Posterior cingulate gyrus (tissue), 11 donors: ENCODE data around the gene FKBP10.
"Not testable (repeated sequence)": the region's sequence is repeated elsewhere in the genome, so short reads cannot be mapped to it uniquely, and the experiment has no call there.

Source experiments
- DNase-seq, 10 donors: peaks; one replicate each; pipeline versions ENCODE4 v3.0.0 to v3.0.0-alpha.2; 2020 to 2021; ENCODE audit warnings: mixed read lengths in 3 of 10
- intact Hi-C: fragments of 100-400 bp; cut with DNase I; formaldehyde crosslinking; loops from one replicate; pipeline ENCODE4 v1.15.1; 2023

The FKBP10 gene

DNA sequence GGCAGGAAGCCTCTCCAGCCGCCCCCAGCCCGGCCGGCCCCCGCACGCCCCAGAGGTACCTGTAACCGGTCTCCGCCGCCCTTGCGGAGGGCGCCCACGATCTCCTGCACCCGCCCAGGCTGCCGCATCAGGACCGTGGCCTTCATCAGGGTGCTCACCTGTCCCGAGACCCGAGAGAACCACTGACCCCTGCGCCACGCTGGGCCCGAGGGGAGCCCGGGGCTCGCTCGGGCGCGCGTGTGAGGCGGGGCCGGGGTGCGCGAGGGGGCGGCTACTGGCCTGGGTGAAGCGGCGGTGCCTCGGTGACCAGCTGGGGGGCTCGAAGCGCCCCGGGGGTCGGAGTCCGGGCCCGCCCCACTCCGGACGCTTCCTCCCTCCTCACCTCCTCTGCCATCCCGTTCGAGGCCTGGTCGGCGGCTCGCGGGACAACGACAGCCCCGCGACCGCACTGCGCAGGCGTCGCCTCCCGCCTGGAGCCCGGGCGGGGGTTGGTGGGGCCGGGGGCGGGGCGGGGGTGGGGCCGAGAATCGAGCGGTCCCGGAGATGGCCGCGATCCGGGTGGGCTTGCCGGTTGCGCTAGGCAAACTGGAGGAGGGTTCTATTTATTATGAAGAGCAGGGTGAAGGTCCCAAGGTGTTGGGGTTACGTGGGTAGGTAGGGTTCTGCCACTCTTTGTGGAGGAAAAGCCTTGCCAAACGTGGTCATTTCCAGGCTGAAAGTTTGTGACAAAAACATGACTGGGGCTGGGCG, 23.2 kb downstream of the FKBP10 start, which contains the start of gene NT5C3B:
Gene NT5C3B (minus strand): TSS at position 433 of the 750 bp plus-strand sequence. CDS start 39 bp downstream, at position 394.
- peak; percentile 42 to 94 (median 64) for DNase-seq
- intact Hi-C loops: no loop called here

DNA sequence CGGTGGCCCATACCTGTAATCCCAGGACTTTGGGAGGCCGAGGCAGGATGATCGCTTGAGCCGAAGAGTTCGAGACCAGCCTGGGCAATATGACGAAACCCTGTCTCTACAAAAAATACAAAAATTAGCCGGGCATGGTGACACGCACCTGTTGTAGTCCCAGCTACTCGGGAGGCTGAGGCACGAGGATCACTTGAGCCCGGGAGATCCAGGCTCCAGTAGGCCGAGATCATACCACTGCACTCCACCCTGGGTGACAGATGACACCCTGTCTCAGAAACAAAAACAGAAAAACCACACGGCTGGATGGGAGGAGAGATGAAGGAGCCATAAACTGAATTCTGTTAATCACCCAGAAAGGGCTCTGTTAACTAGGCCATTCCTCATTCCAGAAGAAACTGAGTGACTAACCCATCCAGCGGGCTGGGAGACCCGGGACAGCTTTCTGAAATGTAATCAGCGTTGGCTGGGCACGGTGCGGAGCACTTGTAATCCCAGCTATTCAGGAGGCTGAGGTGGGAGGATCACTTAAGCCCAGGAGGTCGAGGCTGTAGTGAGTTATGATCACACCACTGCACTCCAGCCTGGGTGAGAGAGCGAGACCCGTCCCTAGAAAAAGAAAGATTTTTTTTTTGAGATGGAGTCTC, 23.9 kb downstream of the FKBP10 start:
- intact Hi-C loops: no loop called here
- peak in 1 of 10 donors; percentile 76 for DNase-seq

DNA sequence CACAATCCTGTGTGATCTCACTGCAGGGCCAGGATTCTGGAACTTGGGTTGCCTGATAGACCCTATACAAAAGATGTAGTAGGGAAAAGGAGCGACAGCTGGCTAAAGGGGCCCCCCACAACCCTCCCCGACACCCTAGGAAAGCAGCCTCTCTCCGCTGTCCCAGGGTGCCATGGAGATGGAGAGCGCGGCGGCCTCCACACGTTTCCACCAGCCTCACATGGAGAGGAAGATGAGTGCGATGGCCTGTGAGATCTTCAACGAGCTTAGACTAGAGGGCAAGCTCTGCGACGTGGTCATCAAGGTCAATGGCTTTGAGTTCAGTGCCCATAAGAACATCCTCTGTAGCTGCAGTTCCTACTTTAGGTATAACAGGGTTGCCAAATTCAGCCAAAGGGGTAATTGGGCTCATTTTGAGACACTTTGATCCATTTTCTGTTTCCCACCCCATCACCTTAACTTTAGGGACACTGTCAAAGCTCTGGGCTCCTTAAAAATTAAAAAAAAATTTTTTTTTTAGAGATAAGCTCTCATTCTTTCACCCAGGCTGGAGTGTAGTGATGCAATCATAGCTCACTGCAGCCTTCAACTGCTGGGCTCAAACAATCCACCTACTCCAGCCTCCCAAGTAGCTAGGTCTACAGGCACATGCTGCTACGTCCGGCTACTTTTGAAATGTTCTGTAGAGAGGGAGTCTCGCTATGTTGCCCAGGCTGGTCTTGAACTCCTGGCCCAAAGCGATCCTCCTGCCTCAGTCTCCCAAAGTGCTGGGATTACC, 25.1 kb downstream of the FKBP10 start, which contains the start of gene KLHL10:
Gene KLHL10 (plus strand): TSS at position 65 of the 778 bp plus-strand sequence. CDS start 108 bp downstream, at position 173.
- intact Hi-C loops: no loop called here
- peak in 1 of 10 donors; percentile 29 for DNase-seq

DNA sequence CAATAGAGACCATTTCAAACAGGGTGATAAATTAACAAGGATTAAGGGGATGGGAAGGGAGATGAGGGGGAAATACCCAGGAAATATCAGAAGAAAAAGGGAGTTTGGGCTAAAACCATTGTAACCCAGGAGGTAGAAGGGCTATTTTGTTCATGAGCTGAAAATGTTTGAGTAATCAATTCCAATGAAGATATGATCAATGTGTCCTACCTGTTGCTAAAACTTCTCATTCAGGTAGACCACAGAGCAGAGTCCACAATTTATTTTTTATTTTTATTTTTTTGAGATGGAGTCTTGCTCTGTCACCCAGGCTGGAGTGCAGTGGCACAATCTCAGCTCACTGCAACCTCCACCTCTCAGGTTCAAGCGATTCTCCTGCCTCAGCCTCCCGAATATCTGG, 26.6 kb downstream of the FKBP10 start:
- intact Hi-C loops: not testable (repeated sequence)

DNA sequence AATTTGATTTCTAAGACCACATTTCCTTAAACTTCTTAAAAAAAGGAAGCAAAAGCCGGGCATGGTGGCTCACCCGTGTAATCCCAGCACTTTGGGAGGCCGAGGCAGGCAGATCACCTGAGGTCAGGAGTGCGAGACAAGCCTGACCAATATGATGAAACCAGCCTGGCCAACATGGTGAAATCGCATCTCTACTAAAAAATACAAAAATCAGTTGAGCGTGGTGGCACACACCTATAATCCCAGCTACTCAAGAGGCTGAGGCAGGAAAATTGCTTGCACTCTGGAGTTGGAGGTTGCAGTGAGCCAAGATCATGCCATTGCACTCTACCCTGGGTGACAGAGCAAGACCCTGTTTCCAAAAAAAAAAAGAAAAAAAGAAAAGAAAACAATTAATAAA, 28.0 kb downstream of the FKBP10 start:
- DNase-seq, intact Hi-C loops: not testable (repeated sequence)

More for the DNA sequence above, 26.6 kb downstream of the FKBP10 start:
- not testable (repeated sequence) for DNase-seq

DNA sequence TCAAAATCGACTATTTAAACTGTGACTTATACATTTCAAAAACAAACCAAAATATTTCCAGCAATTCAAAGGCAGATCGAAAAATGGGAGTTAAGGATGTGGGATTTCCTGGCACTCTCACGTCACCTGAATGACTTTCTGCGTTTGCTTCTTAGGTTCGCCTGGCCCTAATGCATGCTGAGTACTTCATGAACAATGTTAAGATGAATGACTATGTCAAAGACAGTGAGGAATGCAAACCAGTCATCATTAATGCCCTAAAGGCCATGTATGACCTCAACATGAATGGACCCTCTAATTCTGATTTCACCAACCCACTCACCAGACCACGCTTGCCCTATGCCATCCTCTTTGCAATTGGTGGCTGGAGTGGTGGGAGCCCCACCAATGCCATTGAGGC, 32.2 kb downstream of the FKBP10 start:
- no peak for DNase-seq
- intact Hi-C loops: no loop called here

DNA sequence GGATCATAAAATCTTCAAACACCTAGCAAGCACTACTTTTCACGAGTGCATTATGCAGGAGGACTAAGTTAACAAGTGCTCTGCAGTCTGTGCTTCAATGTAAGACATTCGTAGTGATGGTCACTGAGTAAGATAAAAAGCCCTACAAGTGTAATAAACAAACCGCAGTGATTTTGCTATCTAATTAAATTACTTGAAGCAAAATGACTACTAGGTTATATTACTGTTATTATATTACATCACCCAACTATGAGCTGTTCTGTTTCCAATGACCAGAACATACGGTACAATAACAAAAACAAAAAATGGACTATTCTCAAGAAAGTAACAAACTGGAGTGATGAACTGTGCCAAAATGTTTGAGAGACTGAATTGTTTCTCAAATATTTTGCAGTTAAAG, 36.0 kb downstream of the FKBP10 start:
- no peak for DNase-seq
- intact Hi-C loops: no loop called here

DNA sequence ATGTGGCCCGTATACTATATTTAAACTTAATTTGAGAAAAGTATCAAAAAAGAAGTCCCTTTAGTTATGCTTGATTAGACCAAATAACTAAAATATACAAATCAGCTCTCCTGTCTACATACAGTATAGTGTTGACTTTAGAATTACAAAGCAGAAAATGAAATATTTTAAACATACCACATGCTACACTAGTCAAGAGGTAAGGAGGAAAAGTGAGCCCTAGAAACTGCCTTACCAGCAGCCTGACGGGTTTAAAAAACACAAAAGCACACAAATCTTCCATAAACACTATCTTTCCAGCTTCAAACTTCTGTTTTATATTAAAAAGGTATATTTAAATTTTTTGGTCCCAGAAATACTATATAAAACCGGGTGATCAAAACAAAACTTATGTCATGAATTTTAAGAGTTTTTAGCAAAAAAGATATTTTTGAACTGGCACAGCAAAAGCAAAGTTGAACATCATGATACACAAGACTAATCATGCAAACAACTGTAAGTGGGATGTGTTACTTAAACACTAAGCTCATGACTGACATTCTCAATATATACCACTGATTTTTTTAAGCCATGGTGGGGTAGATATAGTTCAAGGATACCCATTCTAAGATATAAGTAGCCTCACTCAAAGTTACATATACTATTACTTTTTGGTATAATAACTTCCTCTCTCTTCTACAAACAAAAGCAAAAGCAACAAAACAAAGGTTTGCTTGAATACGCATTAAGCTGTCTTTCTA, 36.6 kb downstream of the FKBP10 start:
- intact Hi-C loops: no loop called here
- DNase-seq: no peak

DNA sequence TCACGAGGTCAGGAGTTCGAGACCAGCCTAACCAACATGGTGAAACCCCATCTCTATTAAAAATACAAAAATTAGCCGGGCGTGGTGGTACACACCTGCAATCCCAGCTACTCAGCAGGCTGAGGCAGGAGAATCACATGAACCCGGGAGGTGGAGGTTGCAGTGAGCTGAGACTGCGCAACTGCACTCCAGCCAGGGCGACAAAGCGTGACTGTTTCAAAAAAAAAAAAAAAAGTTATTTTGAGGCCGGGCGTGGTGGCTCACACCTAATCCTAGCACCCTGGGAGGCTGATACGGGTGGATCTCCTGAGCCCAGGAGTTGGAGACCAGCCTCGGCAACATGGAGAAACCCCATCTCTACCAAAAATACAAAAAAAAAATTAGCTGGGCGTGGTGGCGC, 38.6 kb downstream of the FKBP10 start:
- DNase-seq, intact Hi-C loops: not testable (repeated sequence)

DNA sequence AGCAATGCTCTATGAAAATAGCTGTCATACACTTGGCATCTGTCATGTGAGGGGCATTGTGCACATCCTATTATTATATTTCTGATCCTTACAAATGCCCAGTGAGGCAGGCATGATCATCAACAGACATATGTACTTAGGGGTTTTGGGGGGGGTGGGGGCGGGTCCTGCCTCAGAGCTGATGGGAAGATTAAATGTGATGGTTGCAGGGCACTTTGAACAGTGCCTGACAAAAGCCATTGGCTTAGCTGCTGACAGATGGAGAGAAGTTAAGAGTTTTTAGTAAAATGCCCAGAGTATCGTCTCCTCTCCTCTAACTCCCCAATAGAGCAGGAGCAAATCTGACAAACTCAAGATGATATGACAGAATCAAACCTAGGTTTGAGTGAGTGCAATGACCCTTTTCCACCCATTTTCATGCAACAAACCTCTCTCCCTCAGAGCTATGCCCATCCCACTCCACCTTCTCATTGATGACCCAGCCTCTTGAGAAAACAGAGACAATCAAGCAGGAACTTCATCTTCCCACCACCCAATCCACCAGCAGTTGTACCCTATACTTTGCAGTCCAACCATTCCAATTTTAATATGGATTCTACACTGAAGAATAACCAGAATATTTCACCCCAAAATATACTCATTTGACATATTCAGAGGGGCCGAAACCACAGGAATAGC, 47.6 kb downstream of the FKBP10 start:
- no peak for DNase-seq
- intact Hi-C loops: loop anchor here (5.0 kb wide), 1 partner anchor 57 kb away; the partner anchor contains the start of gene ACLY

DNA sequence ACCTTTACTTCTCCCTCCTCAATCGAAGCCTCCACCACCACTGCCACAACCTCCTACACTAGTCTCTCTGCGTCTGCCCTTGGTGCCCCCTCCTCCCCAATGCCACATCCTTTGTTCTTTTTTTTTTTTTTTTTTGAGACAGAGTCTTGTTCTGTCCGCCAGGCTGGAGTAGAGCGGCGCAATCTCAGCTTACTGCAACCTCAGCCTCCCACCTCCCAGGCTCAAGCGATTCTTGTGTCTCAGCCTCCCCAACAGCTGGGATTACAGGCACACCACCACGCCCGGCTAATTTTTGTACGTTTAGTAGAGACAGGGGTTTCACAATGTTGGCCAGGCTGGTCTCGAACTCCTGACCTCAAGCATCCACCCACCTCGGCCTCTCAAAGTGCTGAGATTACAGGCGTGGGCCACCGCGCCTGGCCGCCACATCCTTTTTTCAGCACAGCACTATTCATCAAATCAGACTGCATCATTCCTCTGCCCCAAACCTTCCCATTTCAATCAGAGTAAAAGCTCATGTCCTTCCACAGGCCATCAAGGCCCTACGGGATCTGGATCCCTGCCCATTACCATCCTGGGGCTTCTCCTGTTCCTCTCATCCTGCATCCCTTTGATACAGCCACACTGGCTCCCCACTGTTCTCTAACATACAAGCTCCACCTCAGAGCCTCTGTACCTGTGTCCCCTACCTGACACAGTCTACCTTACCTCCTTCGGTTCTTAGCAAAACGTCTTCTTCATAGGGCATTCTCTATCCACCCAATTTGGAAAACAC, 50.5 kb downstream of the FKBP10 start:
- DNase-seq: peak in 1 of 10 donors; percentile 64
- intact Hi-C loops: loop anchor here (5.0 kb wide), 1 partner anchor 54 kb away; the partner anchor contains the start of gene ACLY

DNA sequence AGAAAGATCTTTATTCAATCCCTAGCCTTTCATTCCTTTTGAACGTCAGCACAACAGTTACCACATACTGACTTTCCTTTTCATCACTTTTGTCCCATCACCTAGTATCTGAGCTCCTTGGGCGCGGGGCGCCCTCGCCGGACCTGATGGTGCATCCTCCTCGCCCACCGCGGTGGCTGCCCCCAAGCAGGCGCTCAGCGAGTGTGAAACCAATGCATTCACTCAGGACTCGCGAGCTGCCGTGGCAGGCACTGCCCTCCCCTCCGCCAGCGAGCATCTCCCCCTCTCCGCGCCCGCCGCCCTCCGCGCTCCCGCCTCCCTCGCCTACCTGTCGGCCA, 51.7 kb downstream of the FKBP10 start:
- peak in 5 of 10 donors; percentile 39 to 95 (median 92) for DNase-seq
- intact Hi-C loops: loop anchor here (5.0 kb wide), 1 partner anchor 53 kb away; the partner anchor contains the start of gene ACLY

DNA sequence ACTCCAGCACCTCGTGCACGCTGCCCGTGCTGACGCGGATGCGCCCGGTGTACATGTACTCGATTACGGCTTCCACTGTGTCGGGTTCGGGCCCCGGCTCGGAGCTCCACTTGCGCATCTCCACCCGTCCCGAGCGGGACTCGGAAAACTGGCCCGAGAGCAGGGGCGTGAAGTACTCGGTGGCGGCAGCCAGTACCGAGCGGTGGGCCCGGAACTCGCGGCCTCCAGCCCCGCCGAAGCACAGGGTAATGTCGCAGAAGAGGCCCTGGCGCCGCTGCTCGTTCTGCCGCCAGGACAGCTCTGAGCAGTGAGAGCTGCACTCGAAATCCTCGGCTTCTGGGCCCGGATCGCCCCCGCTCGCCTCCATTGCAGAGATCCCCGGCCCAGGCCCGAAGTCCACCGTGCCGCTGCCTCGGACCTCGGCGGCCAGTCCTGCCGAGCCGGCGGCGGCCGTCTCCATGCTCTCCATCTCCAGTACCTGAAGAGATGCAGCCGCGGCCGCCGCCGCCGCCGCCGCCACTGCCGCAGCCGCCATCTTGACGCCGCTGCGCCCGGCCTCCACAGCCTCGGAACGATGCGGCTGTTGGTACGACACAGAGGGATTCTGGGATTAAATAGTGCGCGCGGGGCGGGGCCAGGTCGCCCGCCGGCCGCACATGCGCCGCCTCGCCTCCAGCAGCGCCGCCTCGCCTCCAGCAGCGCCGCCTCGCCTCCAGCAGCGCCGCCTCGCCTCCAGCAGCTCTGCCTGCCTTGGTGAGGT, 52.2 kb downstream of the FKBP10 start, which contains the start of gene KLHL11:
Gene KLHL11 (minus strand): TSS at position 588 of the 760 bp plus-strand sequence. CDS start 53 bp downstream, at position 535.
- intact Hi-C loops: loop anchor here (5.0 kb wide), 1 partner anchor 52 kb away; the partner anchor contains the start of gene ACLY
- DNase-seq: peak; percentile 85 to 99 (median 88)

DNA sequence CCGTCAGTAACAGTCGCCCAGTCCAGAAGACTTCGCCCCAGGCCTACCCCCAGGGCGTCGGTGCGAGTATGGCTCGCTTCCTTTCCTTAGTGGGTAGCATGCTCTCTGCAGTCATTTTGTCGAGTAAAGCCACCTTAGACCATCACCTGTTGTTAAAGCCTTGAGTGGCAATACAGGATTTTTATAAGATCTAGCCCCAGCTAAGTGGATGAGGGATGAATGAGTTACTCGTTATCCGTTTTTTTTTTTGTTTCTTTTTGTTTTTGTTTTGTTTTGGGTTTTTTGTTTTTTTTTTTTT, 52.7 kb downstream of the FKBP10 start:
- intact Hi-C loops: no loop called here

DNA sequence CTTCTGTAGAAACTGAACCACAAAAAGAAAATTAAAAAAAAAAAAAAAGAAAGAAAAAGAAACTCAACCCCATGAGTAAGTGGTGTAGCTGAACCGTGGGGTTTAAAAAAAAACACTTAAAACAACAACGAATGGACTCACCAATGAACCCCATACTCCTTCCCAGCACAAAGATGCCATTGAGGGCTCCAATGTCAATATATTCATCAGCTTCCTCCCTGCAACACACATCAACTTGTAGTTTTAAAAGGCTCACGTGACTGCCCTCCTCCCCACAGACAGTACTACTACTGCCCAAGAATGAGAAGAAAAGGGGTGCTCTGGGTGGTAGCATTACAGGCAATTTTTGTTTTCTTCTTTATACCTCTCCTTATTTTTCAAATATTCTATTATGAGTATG, 55.8 kb downstream of the FKBP10 start:
- intact Hi-C loops: no loop called here
- no peak for DNase-seq

More for the DNA sequence above, 52.7 kb downstream of the FKBP10 start:
- DNase-seq: no peak

DNA sequence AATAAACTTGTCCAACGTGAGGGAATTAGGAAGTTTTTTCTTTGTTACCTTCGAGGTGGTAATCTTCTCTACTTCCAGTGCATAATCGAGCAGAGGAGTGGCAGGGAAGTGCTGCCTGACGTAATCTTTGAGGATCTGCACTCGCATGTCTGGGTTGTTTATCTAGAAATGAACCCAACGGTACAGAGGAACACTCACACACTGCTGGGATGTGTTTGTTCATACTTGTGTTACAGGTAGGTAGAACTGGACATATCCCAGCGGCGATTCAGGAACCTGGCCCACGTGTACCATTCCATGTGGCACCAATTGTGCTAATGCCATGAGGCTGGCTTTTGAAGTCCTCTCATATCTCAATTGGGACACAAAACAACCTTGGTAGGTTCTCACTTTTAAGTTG, 56.6 kb downstream of the FKBP10 start:
- intact Hi-C loops: no loop called here
- no peak for DNase-seq

DNA sequence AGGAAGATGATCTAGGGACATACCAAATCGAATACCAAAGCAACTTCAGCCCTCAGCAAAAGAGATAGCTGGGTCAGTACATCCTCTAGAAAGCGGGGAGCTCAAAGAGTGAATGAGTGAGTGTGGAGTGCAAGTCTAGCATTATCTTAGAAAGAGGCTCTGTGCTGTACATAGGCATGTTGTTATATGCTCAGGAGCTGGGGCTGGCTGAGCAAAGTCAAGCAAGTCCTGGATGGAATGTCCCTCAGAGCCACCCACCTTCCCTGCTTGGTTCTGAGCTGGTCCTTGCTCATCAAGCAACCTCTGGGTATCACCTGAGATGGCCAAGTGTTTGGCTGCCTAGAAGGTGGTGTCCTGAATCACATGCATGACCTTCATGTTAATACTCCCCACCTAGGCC, 57.3 kb downstream of the FKBP10 start:
- DNase-seq: no peak
- intact Hi-C loops: no loop called here

DNA sequence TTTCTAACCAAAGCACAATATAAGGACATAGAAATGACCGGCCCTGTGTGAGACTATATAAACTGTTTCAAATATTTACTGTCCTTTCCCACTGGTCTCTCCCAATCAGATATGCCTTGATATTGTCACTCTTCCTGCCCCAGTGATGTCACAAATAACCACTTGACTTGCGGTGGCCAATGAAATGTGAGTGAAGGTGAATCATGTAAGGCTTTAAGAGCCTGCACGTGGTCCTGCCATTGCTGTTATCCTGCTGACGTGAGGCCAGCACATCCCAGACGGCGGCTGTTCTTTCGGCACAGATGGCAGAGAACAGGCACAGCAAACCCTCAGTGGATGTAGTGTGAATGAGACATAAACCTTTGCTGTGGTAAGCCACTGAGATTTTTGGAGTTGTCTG, 57.8 kb downstream of the FKBP10 start:
- intact Hi-C loops: no loop called here
- peak in 4 of 10 donors; percentile 13 to 86 (median 30) for DNase-seq
